Stimulated activated CD8-positive, alpha-beta memory T cell treated with anti-CD3 and anti-CD28 coated beads, Interleukin-2, amount 100 ng/mL, for 1 hour (primary cell): ENCODE results near the gene KRT80.
"Not testable (repeated sequence)": the region's sequence is repeated elsewhere in the genome, so short reads cannot be mapped to it uniquely, and the experiment has no call there.

Source experiments
- DNase-seq, 2 donors: peaks; one replicate each; pipeline ENCODE4 v3.0.0-alpha.2; 2020; ENCODE audit warnings: low read depth in 2 of 2

KRT80 gene

GRCh38 chr12:52191841-52192791, at the start of gene KRT80:
KRT80 (minus strand) TSS chr12:52192014; CDS start chr12:52191902, 112 bp downstream.
- no peak for DNase-seq

- no peak for DNase-seq
Observed at GRCh38 chr12:52241205-52241842, 49.5 kb upstream of the KRT80 start.

GRCh38 chr12:52240247-52240646, 48.4 kb upstream of the KRT80 start:
- DNase-seq: not testable (repeated sequence)

- DNase-seq: no peak
Observed at GRCh38 chr12:52239767-52240166, 48.0 kb upstream of the KRT80 start.

GRCh38 chr12:52238916-52239646, 47.3 kb upstream of the KRT80 start:
- DNase-seq: no peak

GRCh38 chr12:52238207-52238840, 46.5 kb upstream of the KRT80 start:
- DNase-seq: no peak

- no peak for DNase-seq
Observed at GRCh38 chr12:52236386-52237050, 44.7 kb upstream of the KRT80 start.

- DNase-seq: no peak
Observed at GRCh38 chr12:52235822-52236361, 44.1 kb upstream of the KRT80 start.

- no peak for DNase-seq
Observed at GRCh38 chr12:52235001-52235764, 43.4 kb upstream of the KRT80 start.

GRCh38 chr12:52234223-52234810, 42.5 kb upstream of the KRT80 start:
- no peak for DNase-seq

- no peak for DNase-seq
Observed at GRCh38 chr12:52233462-52234207, 41.8 kb upstream of the KRT80 start.

GRCh38 chr12:52232674-52233461, 41.1 kb upstream of the KRT80 start, which contains the start of gene KRT7:
KRT7 (plus strand) TSS chr12:52233243; CDS start chr12:52233297, 54 bp downstream.
- DNase-seq: no peak

- DNase-seq: no peak
Observed at GRCh38 chr12:52232203-52232673, 40.4 kb upstream of the KRT80 start.

- DNase-seq: no peak
Observed at GRCh38 chr12:52231305-52232202, 39.7 kb upstream of the KRT80 start.

GRCh38 chr12:52230364-52231281, 38.8 kb upstream of the KRT80 start:
- DNase-seq: no peak

- DNase-seq: no peak
Observed at GRCh38 chr12:52229836-52230343, 38.1 kb upstream of the KRT80 start.
